Neural cell (in vitro differentiated cells): ENCODE results near the gene GAREM1. TPM values are rescaled to one million over a fixed set of nuclear protein-coding genes. Genes with fewer than 3 reads are reported as not detected.

Experiments used
- H2AFZ ChIP-seq: fragments of 200-600, 300-800 bp; sonication (generic), shearing (Covaris generic); 2 replicates; pipeline ENCODE4 v1.6.0; 2014; ENCODE audit warnings: low read depth, mild to moderate bottlenecking, antibody characterized with exemption, low read length, moderate library complexity
- H3F3A ChIP-seq: fragments of 200-600 bp; shearing (Covaris generic); 2 replicates; pipeline ENCODE4 v1.6.1; 2016; ENCODE audit warnings: mild to moderate bottlenecking, moderate library complexity, mixed read lengths, antibody characterized with exemption, low read length; ENCODE audit not compliant: insufficient read depth, poor library complexity, severe bottlenecking
- H3K27ac ChIP-seq: fragments of 200-600, 300-800 bp; sonication (generic), shearing (Covaris generic); 2 replicates; pipeline ENCODE4 v1.5.1; 2014; ENCODE audit warnings: mild to moderate bottlenecking, low read length, moderate library complexity
- H3K27me3 ChIP-seq: fragments of 300-800, 200-600 bp; sonication (generic), shearing (Covaris generic); 2 replicates; pipeline ENCODE4 v1.6.0; 2014; ENCODE audit warnings: mild to moderate bottlenecking, low read depth, low read length, moderate library complexity; ENCODE audit not compliant: insufficient read depth
- H3K36me3 ChIP-seq: fragments of 300-800, 200-600 bp; sonication (generic), shearing (Covaris generic); 2 replicates; pipeline ENCODE4 v1.5.1; 2014; ENCODE audit warnings: mild to moderate bottlenecking, antibody characterized with exemption, low read length, moderate library complexity; ENCODE audit not compliant: insufficient read depth
- H3K4me2 ChIP-seq: fragments of 300-800, 200-600 bp; sonication (generic), shearing (Covaris generic); 2 replicates; pipeline ENCODE4 v1.6.0; 2014; ENCODE audit warnings: mild to moderate bottlenecking, low read length
- H3K4me3 ChIP-seq: fragments of 300-800, 200-600 bp; sonication (generic), shearing (Covaris generic); 2 replicates; pipeline ENCODE4 v1.5.1; 2014; ENCODE audit warnings: mild to moderate bottlenecking, low read length, moderate library complexity
- H3K79me2 ChIP-seq: fragments of 200-600 bp; shearing (Covaris generic); replicated peaks from 2 replicates; pipeline ENCODE4 v1.6.0; 2014; ENCODE audit warnings: mild to moderate bottlenecking, low read length, moderate library complexity; ENCODE audit not compliant: insufficient read depth
- H3K9ac ChIP-seq: fragments of 300-800, 200-600 bp; sonication (generic), shearing (Covaris generic); 2 replicates; pipeline ENCODE4 v1.6.1; 2016; ENCODE audit warnings: mild to moderate bottlenecking, low read length, mixed read lengths
- H3K9me2 ChIP-seq: fragments of 200-600 bp; shearing (Covaris generic); 2 replicates; pipeline ENCODE4 v1.6.1; 2016; ENCODE audit warnings: mild to moderate bottlenecking, low read length, mixed read lengths; ENCODE audit not compliant: insufficient read depth
- H3K9me3 ChIP-seq: fragments of 200-600, 300-800 bp; sonication (generic), shearing (Covaris generic); 2 replicates; pipeline ENCODE4 v1.6.1; 2016; ENCODE audit warnings: mild to moderate bottlenecking, mixed run types, low read length, moderate library complexity, mixed read lengths
- H4K20me1 ChIP-seq: fragments of 200-600 bp; shearing (Covaris generic); 2 replicates; pipeline ENCODE4 v1.6.1; 2016; ENCODE audit warnings: mild to moderate bottlenecking, mixed run types; ENCODE audit not compliant: insufficient read depth
- EP300 ChIP-seq: fragments of 450-650 bp; conservative IDR thresholded peaks from 2 replicates; pipeline ENCODE4 v1.6.1; 2014; ENCODE audit warnings: antibody characterized with exemption, mild to moderate bottlenecking, moderate library complexity; ENCODE audit not compliant: poor library complexity, severe bottlenecking
- EZH2 ChIP-seq: fragments of 200-600, 300-800 bp; shearing (Covaris generic), sonication (generic); IDR thresholded peaks from 2 replicates; pipeline ENCODE4 v1.6.1; 2014; ENCODE audit warnings: antibody characterized with exemption, low read length, borderline replicate concordance, mild to moderate bottlenecking; ENCODE audit not compliant: insufficient read depth, poor library complexity, severe bottlenecking
- MXI1 ChIP-seq: fragments of 450-650 bp; conservative IDR thresholded peaks from 2 replicates; pipeline ENCODE4 v1.6.1; 2014; ENCODE audit warnings: antibody characterized with exemption, mild to moderate bottlenecking; ENCODE audit not compliant: poor library complexity, severe bottlenecking
- POLR2AphosphoS5 ChIP-seq: IDR thresholded peaks from 2 replicates; pipeline ENCODE4 v1.6.1; 2012
- RAD21 ChIP-seq: fragments of 450-650 bp; conservative IDR thresholded peaks from 2 replicates; pipeline ENCODE4 v1.6.1; 2014; ENCODE audit warnings: antibody characterized with exemption, mild to moderate bottlenecking, moderate library complexity
- SMC3 ChIP-seq: fragments of 450-650 bp; conservative IDR thresholded peaks from 2 replicates; pipeline ENCODE4 v1.6.1; 2014; ENCODE audit warnings: antibody characterized with exemption, mild to moderate bottlenecking, moderate library complexity; ENCODE audit not compliant: poor library complexity
- TAF1 ChIP-seq: IDR thresholded peaks from 2 replicates; pipeline ENCODE4 v1.6.1; 2012; ENCODE audit warnings: low read depth
- polyA plus RNA-seq: library from polyadenylated mRNA; depleted of rRNA; stranded (reverse); fragments of >200 nt; gene quantifications from 2 replicates; pipeline ENCODE4 v1.2.3, GENCODE V29; 2014
- TF ChIP-seq, protein P1 (sequence below): fragments of 450-650 bp; IDR thresholded peaks from 2 replicates; pipeline ENCODE4 v1.5.1; 2014; ENCODE audit warnings: antibody characterized with exemption, mild to moderate bottlenecking, moderate library complexity; ENCODE audit not compliant: poor library complexity, severe bottlenecking
- TF ChIP-seq, protein P2 (sequence below): IDR thresholded peaks from 2 replicates; pipeline ENCODE4 v1.6.1; 2012; ENCODE audit warnings: borderline replicate concordance

The GAREM1 gene
- polyA plus RNA-seq, 1 donor from 2014 or later, result 1.3 TPM

GRCh38 chr18:32391126-32391525, 79.6 kb downstream of the GAREM1 start:
- H3K4me3 ChIP-seq, result no peak overlapping the region
- no peaks in the 10 kb centered on the region for H3K9me3 ChIP-seq
- no peak overlapping the region for H3K9ac ChIP-seq
- H4K20me1 ChIP-seq, result no peaks in the 10 kb centered on the region
- no peaks in the 10 kb centered on the region for H3K36me3 ChIP-seq
- H3K4me2 ChIP-seq, result no peak overlapping the region
- TF ChIP-seq MXI1, result no peak
- no peak for TF ChIP-seq RAD21
- no peak for TF ChIP-seq EZH2
- TF ChIP-seq, protein P1, sequence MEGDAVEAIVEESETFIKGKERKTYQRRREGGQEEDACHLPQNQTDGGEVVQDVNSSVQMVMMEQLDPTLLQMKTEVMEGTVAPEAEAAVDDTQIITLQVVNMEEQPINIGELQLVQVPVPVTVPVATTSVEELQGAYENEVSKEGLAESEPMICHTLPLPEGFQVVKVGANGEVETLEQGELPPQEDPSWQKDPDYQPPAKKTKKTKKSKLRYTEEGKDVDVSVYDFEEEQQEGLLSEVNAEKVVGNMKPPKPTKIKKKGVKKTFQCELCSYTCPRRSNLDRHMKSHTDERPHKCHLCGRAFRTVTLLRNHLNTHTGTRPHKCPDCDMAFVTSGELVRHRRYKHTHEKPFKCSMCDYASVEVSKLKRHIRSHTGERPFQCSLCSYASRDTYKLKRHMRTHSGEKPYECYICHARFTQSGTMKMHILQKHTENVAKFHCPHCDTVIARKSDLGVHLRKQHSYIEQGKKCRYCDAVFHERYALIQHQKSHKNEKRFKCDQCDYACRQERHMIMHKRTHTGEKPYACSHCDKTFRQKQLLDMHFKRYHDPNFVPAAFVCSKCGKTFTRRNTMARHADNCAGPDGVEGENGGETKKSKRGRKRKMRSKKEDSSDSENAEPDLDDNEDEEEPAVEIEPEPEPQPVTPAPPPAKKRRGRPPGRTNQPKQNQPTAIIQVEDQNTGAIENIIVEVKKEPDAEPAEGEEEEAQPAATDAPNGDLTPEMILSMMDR, result no peak
- TF ChIP-seq, protein P2, sequence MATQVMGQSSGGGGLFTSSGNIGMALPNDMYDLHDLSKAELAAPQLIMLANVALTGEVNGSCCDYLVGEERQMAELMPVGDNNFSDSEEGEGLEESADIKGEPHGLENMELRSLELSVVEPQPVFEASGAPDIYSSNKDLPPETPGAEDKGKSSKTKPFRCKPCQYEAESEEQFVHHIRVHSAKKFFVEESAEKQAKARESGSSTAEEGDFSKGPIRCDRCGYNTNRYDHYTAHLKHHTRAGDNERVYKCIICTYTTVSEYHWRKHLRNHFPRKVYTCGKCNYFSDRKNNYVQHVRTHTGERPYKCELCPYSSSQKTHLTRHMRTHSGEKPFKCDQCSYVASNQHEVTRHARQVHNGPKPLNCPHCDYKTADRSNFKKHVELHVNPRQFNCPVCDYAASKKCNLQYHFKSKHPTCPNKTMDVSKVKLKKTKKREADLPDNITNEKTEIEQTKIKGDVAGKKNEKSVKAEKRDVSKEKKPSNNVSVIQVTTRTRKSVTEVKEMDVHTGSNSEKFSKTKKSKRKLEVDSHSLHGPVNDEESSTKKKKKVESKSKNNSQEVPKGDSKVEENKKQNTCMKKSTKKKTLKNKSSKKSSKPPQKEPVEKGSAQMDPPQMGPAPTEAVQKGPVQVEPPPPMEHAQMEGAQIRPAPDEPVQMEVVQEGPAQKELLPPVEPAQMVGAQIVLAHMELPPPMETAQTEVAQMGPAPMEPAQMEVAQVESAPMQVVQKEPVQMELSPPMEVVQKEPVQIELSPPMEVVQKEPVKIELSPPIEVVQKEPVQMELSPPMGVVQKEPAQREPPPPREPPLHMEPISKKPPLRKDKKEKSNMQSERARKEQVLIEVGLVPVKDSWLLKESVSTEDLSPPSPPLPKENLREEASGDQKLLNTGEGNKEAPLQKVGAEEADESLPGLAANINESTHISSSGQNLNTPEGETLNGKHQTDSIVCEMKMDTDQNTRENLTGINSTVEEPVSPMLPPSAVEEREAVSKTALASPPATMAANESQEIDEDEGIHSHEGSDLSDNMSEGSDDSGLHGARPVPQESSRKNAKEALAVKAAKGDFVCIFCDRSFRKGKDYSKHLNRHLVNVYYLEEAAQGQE, result no peak
- TF ChIP-seq EP300, result no peak
- TF ChIP-seq TAF1, result no peak
- no peak for TF ChIP-seq SMC3
- no peaks in the 10 kb centered on the region for H3K79me2 ChIP-seq
- H3K27ac ChIP-seq, result no peak overlapping the region
- no peaks in the 10 kb centered on the region for H3K9me2 ChIP-seq
- H2AFZ ChIP-seq, result no peak overlapping the region
- H3F3A ChIP-seq, result no peaks in the 10 kb centered on the region
- no peaks in the 10 kb centered on the region for H3K27me3 ChIP-seq

- no peaks in the 10 kb centered on the region for H3K27me3 ChIP-seq
Measured at GRCh38 chr18:32389858-32390257, 80.8 kb downstream of the GAREM1 start.

DNA sequence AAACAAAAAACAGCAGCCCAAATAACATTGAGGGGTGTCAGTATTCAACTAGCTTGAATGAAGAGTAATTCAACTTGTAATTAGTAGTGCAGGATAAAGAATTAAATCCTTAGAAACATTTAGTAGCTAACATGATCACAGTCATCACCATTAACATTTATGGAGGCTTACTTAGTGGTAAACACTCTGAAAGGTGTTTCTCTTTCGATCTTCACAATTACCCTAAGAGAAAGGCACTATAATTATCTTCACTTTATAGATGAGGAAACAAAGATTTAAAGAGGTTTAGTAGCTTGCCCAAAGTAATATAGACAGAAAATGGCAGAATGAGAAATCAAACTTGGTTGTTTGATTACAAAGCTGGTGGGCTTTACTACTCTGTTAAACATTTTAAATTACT, 81.5 kb downstream of the GAREM1 start:
- H4K20me1 ChIP-seq, result no peaks in the 10 kb centered on the region
- no peaks in the 10 kb centered on the region for H3F3A ChIP-seq
- no peaks in the 10 kb centered on the region for H3K36me3 ChIP-seq
- H3K27ac ChIP-seq, result no peak overlapping the region
- no peaks in the 10 kb centered on the region for H3K9me3 ChIP-seq
- no peaks in the 10 kb centered on the region for H3K9me2 ChIP-seq
- H3K79me2 ChIP-seq, result no peaks in the 10 kb centered on the region
- no peak overlapping the region for H3K4me2 ChIP-seq
- H3K27me3 ChIP-seq, result no peaks in the 10 kb centered on the region
- TF ChIP-seq, protein P1, result no peak
- no peak for TF ChIP-seq MXI1
- no peak for TF ChIP-seq EP300
- TF ChIP-seq, protein P2, result no peak
- TF ChIP-seq SMC3, result no peak
- TF ChIP-seq RAD21, result no peak
- TF ChIP-seq TAF1, result no peak
- TF ChIP-seq EZH2, result no peak
- TF ChIP-seq POLR2AphosphoS5, result no peak
- no peak overlapping the region for H3K4me3 ChIP-seq
- no peak overlapping the region for H3K9ac ChIP-seq
- H2AFZ ChIP-seq, result no peak overlapping the region

More at GRCh38 chr18:32389858-32390257, 80.8 kb downstream of the GAREM1 start:
- H3K27ac ChIP-seq, result no peak overlapping the region
- no peak overlapping the region for H2AFZ ChIP-seq
- TF ChIP-seq RAD21 (no peak), SMC3 (no peak), EP300 (no peak), MXI1 (no peak)
- no peak overlapping the region for H3K9ac ChIP-seq
- H3K4me3 ChIP-seq, result no peak overlapping the region
- H3K9me2 ChIP-seq, result no peaks in the 10 kb centered on the region
- no peaks in the 10 kb centered on the region for H3K9me3 ChIP-seq
- no peaks in the 10 kb centered on the region for H3F3A ChIP-seq
- H3K4me2 ChIP-seq, result no peak overlapping the region
- H3K36me3 ChIP-seq, result no peaks in the 10 kb centered on the region
- H4K20me1 ChIP-seq, result no peaks in the 10 kb centered on the region
- H3K79me2 ChIP-seq, result no peaks in the 10 kb centered on the region
